HG02759 (cell line): Measurements from ENCODE around the gene PTPRR.
A peak's percentile ranks its signal among the peaks of the same experiment; 100 is the strongest.

ENCODE experiments used
- ATAC-seq: cut with Tn5 transposase; IDR thresholded peaks from one replicate; pipeline ENCODE4 v1.9.1; 2021; ENCODE audit warnings: mild to moderate bottlenecking, moderate library complexity; ENCODE audit not compliant: unreplicated experiment

PTPRR gene

DNA sequence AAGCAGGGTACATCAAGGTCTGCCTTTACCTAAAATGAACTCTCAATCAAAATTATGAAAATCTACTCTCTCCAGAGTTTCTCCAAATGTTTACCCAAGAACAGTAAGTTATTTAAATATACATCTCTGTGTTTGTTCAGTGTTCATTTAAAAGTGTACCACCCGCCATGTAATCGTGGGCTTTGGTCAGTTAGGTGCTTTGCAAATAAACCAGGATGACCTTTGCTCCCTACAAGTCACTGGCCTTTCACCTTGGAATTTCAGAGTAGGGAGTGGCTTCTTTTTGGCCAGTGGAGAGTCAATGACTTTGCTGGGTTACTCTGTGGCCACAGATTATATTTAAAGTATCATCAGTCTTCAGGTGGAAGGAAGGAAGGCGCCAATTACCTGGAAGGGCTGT is 208.7 kb downstream of the PTPRR start:
- no peak for ATAC-seq

- ATAC-seq = no peak
Measured at GRCh38 chr12:70709022-70709421, 211.5 kb downstream of the PTPRR start.

DNA sequence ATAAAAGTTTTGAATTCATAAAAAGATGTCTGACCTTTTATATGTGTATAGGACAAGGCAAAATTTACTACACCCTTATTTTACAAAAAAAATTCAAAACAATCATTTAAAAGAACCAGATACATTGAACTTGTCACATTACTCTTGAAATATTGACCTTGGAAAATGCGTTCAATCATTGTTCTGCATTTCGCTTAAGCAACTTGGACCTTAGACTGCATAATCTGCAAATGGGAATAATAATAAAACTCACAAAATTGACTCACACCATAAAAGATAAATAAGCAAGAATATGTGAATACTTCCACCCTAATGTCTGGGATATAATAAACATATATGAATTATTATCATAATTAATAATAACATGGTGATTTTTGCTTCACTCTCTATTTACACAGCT is 213.9 kb downstream of the PTPRR start:
- ATAC-seq = no peak

GRCh38 chr12:70698345-70698744 is 222.2 kb downstream of the PTPRR start:
- no peak for ATAC-seq

DNA sequence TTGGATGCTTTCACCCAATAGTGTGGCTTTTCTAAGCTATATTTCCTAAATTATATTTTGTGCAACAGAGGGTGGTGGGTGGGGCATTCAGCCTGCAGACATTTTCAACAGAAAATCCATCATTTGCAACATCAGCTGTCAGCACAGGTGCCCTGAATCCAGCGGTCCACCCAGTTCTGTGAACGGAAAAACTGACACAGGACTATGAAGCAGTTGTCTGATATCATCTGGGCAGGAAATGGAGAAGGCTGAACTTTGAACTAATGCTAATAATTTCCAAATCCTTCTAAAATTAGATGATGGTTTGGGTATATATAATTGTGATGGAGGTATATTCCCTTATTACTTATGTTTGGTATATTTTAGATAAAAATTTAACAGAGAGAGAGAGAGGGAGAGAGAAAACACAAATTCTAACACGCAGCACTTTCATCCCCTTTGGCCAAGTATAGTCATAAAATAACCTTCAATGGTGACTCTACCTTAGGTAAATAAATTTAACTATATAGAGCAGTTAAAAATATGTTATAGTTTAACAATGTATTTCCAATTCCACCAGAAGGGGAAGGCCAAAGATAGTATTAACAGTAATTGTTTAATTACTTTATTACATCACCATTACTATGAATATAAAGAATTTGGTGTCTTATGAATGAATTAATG is 225.0 kb downstream of the PTPRR start:
- ATAC-seq = no peak

- peak; percentile 50 for ATAC-seq
Measured at GRCh38 chr12:70692681-70693288, 227.8 kb downstream of the PTPRR start.

GRCh38 chr12:70691018-70691672 is 229.4 kb downstream of the PTPRR start:
- no peak for ATAC-seq

DNA sequence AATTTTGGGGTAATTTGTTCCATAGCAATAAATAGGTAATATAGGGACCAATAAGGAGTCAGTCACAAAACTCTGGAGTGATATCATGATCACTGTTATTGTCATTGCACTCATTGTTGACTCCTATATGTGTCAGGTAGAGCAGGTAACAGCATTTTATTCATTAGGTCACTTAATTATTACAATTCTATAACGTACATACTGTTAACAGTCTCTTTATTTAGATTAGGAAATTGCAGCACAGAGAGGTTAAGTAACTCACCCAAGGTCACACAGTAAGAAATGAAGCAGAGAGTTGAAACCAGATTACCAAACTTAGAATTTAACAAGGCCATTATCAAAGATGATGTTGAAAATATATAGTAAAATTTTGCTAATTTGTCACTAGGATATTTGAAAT is 233.6 kb downstream of the PTPRR start:
- no peak for ATAC-seq

DNA sequence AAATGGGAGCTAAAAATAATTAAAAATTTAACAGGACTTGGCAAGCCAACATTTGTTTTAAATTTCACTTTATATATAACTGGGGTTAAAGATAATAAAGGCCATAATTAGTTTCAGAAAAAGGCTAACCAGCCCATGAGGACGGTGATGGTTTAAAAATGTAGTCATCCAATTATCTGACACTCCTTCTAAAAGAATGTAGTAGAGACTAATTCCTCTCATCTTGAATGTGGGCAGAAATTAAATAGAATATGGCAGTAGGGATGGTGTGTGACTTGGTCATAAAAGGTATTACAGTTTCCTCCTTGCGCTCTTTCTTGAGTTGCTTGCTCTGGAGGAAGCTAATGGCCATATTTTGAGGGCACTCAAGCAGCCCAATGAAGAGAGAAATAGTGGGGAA is 234.2 kb downstream of the PTPRR start:
- no peak for ATAC-seq

DNA sequence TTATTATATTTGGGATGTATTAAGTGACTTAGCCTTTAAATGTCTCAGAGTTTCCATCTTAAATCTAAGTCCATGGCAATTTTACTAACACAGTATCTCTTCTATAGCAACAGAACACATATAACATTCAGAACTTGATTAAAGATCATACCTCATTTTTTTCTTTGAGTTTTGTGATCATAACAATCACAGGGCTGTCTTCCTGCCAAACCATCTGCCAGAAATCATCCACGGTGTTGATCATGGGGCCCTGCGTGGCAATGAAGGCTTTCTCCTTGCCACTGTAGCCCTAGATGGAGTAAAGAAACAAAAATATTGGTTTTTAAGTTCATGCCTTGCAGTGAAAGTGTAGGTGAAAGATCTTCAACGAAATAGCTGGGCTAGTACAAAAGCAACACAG is 236.6 kb downstream of the PTPRR start:
- ATAC-seq = no peak

DNA sequence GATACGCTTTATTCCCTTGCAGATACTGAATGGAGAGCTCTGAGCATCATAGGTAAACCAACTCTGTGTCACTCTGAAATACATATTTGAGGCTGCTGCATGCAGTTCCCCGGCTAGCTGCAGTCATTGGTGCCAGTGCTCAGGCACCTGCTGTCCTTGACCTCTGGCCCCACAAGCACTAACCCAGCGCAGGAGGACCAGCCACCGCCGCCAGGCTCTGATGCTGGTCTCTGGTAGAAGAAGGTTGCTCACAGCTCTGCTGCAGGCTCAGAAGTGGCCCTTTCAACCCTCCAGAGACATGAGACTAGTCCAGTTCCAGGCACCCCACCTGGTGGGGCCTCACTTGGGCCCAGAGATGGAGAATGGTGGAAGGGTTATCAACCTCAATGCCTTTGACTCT is 248.8 kb downstream of the PTPRR start:
- no peak for ATAC-seq

- no peak for ATAC-seq
Measured at GRCh38 chr12:70670948-70671347, 249.6 kb downstream of the PTPRR start.

DNA sequence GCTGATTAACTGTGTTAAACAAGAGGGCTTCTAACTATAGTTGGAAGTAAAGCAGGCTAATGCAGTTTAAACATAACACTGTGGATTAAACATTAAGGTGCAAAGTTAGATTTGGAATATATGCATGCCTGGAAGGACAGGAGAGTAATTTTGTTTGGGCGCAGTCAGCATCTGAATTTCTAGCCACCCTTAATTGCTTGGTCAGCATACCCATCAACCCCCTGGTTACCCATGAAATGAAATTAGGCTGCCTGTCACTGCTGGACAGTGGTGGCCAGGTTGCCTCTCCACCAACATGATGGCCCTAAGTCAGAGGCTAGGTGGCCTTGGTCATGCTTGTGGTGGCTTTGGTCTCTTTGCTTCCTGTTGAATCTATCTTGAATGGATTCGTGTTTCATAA is 253.3 kb downstream of the PTPRR start:
- no peak for ATAC-seq

GRCh38 chr12:70666364-70666763 is 254.2 kb downstream of the PTPRR start:
- no peak for ATAC-seq

DNA sequence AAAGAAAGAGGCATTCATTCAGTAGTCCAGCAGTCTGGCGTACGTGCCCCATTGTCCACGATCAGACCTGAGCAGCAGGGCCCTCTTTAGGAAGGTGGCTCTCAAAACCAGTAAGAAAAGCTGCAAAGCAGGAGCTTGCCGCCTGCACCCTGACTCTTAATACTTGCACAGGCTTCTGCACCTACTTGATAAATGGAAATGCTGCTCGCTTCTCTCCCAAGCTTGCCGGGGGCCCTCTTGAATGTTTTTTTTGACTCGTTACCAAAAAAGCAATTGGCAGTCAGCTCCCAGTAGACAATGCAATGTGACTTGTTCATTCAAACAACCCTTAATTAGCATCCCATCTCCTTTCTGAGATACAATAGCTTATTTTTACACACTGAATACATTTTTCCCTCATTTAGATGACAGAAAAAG is 256.1 kb downstream of the PTPRR start:
- ATAC-seq = no peak

DNA sequence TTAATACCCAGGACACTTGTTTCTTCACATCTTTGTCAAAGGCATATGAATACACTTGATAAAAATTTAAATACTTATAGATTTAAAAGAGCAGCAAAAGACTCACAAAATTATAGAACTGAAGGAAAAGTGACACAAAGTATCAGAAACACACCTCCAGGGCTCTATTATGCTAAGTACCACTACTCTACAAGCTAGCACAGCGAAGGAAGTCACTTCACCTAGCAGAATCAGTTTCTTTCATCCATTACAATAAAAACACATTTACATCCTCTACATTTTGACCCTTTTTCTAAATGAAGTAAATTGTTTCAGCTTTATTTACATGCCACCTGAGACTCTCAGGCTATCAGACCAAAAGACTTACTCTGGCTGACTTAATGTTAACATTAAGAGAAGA is 256.7 kb downstream of the PTPRR start:
- no peak for ATAC-seq

GRCh38 chr12:70661466-70662161 is 258.9 kb downstream of the PTPRR start:
- no peak for ATAC-seq

DNA sequence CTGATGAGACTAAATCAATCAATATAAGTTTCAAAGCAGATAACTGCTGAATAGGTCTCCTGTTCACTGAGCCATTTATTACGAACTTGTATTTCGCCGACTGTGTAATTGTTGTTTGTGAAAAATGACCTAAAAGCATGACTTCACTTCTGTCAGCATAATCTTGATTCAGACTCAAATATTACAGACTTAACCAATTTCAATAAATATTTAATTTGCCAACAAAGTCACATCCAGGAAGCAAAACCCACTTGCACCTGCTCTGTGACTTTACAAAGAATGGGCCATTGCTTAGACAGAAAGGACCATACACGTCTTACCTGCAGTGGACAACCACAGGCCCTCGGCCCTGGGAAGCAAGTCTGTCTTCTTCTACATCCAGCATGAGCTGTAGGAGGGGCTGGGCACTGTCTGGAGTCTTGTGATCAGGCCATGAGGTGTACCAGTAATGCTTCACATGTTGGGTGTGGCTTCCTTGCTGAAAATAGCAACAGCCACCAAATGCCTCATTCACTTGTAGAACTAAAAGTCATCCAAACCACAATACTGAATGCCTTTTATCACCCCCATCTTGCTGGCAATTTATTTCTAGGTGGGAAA is 259.8 kb downstream of the PTPRR start:
- no peak for ATAC-seq

- ATAC-seq = no peak
Measured at GRCh38 chr12:70660002-70660604, 260.4 kb downstream of the PTPRR start.

GRCh38 chr12:70659077-70659606 is 261.4 kb downstream of the PTPRR start:
- ATAC-seq = no peak
